Common myeloid progenitor, CD34-positive (primary cell): ENCODE data around the gene VGLL4.

Experiments used
- CTCF ChIA-PET: fragments of 350-600 bp; sonication (Branson Sonifier 250); formaldehyde crosslinking; loops from one replicate; lab custom pipeline; 2021; ENCODE audit warnings: antibody characterized with exemption; lab: Charles Lee
- POLR2A ChIA-PET: fragments of 350-600 bp; sonication (Branson Sonifier 250); formaldehyde crosslinking; loops from one replicate; lab custom pipeline; 2021; ENCODE audit warnings: antibody characterized with exemption; lab: Charles Lee
- DNase-seq, 3 donors: peaks; one replicate each; pipeline versions ENCODE4 v3.0.0 to v3.0.0-alpha.2; 2013
- H3K27ac ChIP-seq, 2 experiments: 1 replicate in 1 of 2; 2 replicates in 1 of 2; pipeline ENCODE4 v1.7.0; 2013; ENCODE audit warnings: inconsistent platforms in 2 of 2, low read length in 2 of 2, mild to moderate bottlenecking in 2 of 2, low read depth in 1 of 2, moderate library complexity in 1 of 2; ENCODE audit not compliant: severe bottlenecking in 2 of 2, insufficient read depth in 1 of 2, poor library complexity in 1 of 2
- H3K27me3 ChIP-seq, 5 experiments: replicated peaks in 2 of 5; 1 replicate in 3 of 5; 2 replicates in 2 of 5; pipeline versions ENCODE4 v1.6.1 to v1.7.0; 2013; ENCODE audit warnings: low read length in 4 of 5, mild to moderate bottlenecking in 2 of 5, moderate library complexity in 2 of 5, inconsistent platforms in 1 of 5; ENCODE audit not compliant: insufficient read depth in 5 of 5, control insufficient read depth in 4 of 5
- H3K36me3 ChIP-seq, 4 experiments: 1 replicate in 2 of 4; 2 replicates in 2 of 4; pipeline versions ENCODE4 v1.6.1 to v1.7.0; 2013; ENCODE audit warnings: low read length in 3 of 4, control low read depth in 1 of 4, mild to moderate bottlenecking in 1 of 4; ENCODE audit not compliant: control insufficient read depth in 4 of 4, insufficient read depth in 4 of 4
- H3K4me1 ChIP-seq, 4 experiments: 1 replicate in 3 of 4; 2 replicates in 1 of 4; pipeline versions ENCODE4 v1.6.1 to v1.7.1; 2013; ENCODE audit warnings: low read length in 3 of 4, mild to moderate bottlenecking in 3 of 4, control low read depth in 1 of 4, inconsistent platforms in 1 of 4, moderate library complexity in 1 of 4; ENCODE audit not compliant: control insufficient read depth in 4 of 4, insufficient read depth in 4 of 4; ENCODE audit errors: control extremely low read depth in 1 of 4
- H3K4me3 ChIP-seq, 7 experiments: 1 replicate in 4 of 7; 2 replicates in 3 of 7; pipeline versions ENCODE4 v1.5.1 to v1.7.0; 2013; ENCODE audit warnings: mild to moderate bottlenecking in 7 of 7, low read length in 6 of 7, moderate library complexity in 6 of 7, inconsistent platforms in 2 of 7, low read depth in 2 of 7, control low read depth in 1 of 7; ENCODE audit not compliant: insufficient read depth in 4 of 7, control insufficient read depth in 1 of 7; ENCODE audit errors: extremely low read depth in 1 of 7
- H3K9me3 ChIP-seq, 5 experiments: 1 replicate in 4 of 5; 2 replicates in 1 of 5; pipeline versions ENCODE4 v1.6.1 to v1.7.1; 2013; ENCODE audit warnings: low read length in 4 of 5, mild to moderate bottlenecking in 2 of 5, inconsistent platforms in 1 of 5, low read depth in 1 of 5, moderate library complexity in 1 of 5; ENCODE audit not compliant: control insufficient read depth in 4 of 5, insufficient read depth in 2 of 5; ENCODE audit errors: control extremely low read depth in 1 of 5
- WGBS: methylation state at CpG from one replicate; pipeline ENCODE4 v1.1.5; 2013; ENCODE audit not compliant: insufficient coverage; 5-methylcytosine and 5-hydroxymethylcytosine counted together

Gene VGLL4

GRCh38 chr3:11565072-11565471 lies 78.6 kb downstream of the VGLL4 start:
- H3K27ac ChIP-seq, result no peak overlapping the region
- H3K27me3 ChIP-seq, result no peaks in the 10 kb centered on the region
- no peak overlapping the region for H3K4me3 ChIP-seq
- no peak for DNase-seq
- H3K4me1 ChIP-seq, result no peaks in the 10 kb centered on the region
- WGBS, result 97% methylated on average over 16 of the region's 16 CpGs
- H3K36me3 ChIP-seq, result peaks cover 5 to 75% (median 54%) of the 10 kb centered on the region in 4 experiments
- POLR2A ChIA-PET, result no interaction called here
- CTCF ChIA-PET, result no interaction called here
- H3K9me3 ChIP-seq, result no peaks in the 10 kb centered on the region

- POLR2A ChIA-PET, result no interaction called here
- 98% methylated on average over 9 of the region's 19 CpGs for whole genome bisulfite sequencing
- no peaks in the 10 kb centered on the region for H3K9me3 ChIP-seq
These were observed 79.1 kb downstream of the VGLL4 start for GRCh38 chr3:11564577-11565001.

GRCh38 chr3:11563865-11564185 lies 79.9 kb downstream of the VGLL4 start:
- Histone ChIP-seq H3K4me3 (no peak overlapping the region), H3K27ac (no peak overlapping the region), H3K36me3 (peaks cover 6 to 82% (median 56%) of the 10 kb centered on the region in 4 experiments), H3K4me1 (no peaks in the 10 kb centered on the region), H3K9me3 (no peaks in the 10 kb centered on the region), H3K27me3 (no peaks in the 10 kb centered on the region)
- ChIA-PET POLR2A (no interaction called here), CTCF (no interaction called here)
- WGBS, result 95% methylated on average over 7 of the region's 7 CpGs
- DNase-seq, result no peak

More at GRCh38 chr3:11564577-11565001, 79.1 kb downstream of the VGLL4 start:
- DNase-seq, result no peak
- Histone ChIP-seq H3K36me3 (peaks cover 6 to 79% (median 57%) of the 10 kb centered on the region in 4 experiments), H3K4me3 (no peak overlapping the region), H3K4me1 (no peaks in the 10 kb centered on the region), H3K27ac (no peak overlapping the region), H3K27me3 (no peaks in the 10 kb centered on the region)
- CTCF ChIA-PET, result no interaction called here

- no peak for DNase-seq
- Histone ChIP-seq H3K27me3 (no peaks in the 10 kb centered on the region), H3K9me3 (no peaks in the 10 kb centered on the region), H3K27ac (no peak overlapping the region), H3K4me3 (no peak overlapping the region), H3K4me1 (no peaks in the 10 kb centered on the region), H3K36me3 (peaks cover 6 to 85% (median 57%) of the 10 kb centered on the region in 4 experiments)
- POLR2A ChIA-PET, result no interaction called here
- 97% methylated on average over 16 of the region's 16 CpGs for WGBS
- CTCF ChIA-PET, result interaction anchor here (1.5 kb wide), 1 partner anchor 12 kb away, joined by 3 read pairs; no protein-coding TSS in a partner anchor
These were observed 80.4 kb downstream of the VGLL4 start for GRCh38 chr3:11563159-11563864.

- H3K4me1 ChIP-seq, result no peaks in the 10 kb centered on the region
- no peaks in the 10 kb centered on the region for H3K27me3 ChIP-seq
- POLR2A ChIA-PET, result no interaction called here
- H3K36me3 ChIP-seq, result peaks cover 6 to 87% (median 61%) of the 10 kb centered on the region in 4 experiments
- DNase-seq, result no peak
- CTCF ChIA-PET, result interaction anchor here (1.5 kb wide), 1 partner anchor 11 kb away, joined by 3 read pairs; no protein-coding TSS in a partner anchor
- 93% methylated on average over 17 of the region's 17 CpGs for WGBS
- no peak overlapping the region for H3K27ac ChIP-seq
- no peak overlapping the region for H3K4me3 ChIP-seq
- no peaks in the 10 kb centered on the region for H3K9me3 ChIP-seq
These were observed 81.3 kb downstream of the VGLL4 start for GRCh38 chr3:11562277-11562881.

GRCh38 chr3:11560746-11561145 lies 83.0 kb downstream of the VGLL4 start:
- no peak for DNase-seq
- POLR2A ChIA-PET, result no interaction called here
- CTCF ChIA-PET, result no interaction called here
- H3K4me3 ChIP-seq, result no peak overlapping the region
- no peaks in the 10 kb centered on the region for H3K4me1 ChIP-seq
- H3K27me3 ChIP-seq, result no peaks in the 10 kb centered on the region
- no peaks in the 10 kb centered on the region for H3K9me3 ChIP-seq
- WGBS, result 96% methylated on average over 12 of the region's 12 CpGs
- peaks cover 6 to 89% (median 60%) of the 10 kb centered on the region in 4 experiments for H3K36me3 ChIP-seq
- H3K27ac ChIP-seq, result no peak overlapping the region
